ENCODE data around the gene PTPRO.

PTPRO gene

DNA sequence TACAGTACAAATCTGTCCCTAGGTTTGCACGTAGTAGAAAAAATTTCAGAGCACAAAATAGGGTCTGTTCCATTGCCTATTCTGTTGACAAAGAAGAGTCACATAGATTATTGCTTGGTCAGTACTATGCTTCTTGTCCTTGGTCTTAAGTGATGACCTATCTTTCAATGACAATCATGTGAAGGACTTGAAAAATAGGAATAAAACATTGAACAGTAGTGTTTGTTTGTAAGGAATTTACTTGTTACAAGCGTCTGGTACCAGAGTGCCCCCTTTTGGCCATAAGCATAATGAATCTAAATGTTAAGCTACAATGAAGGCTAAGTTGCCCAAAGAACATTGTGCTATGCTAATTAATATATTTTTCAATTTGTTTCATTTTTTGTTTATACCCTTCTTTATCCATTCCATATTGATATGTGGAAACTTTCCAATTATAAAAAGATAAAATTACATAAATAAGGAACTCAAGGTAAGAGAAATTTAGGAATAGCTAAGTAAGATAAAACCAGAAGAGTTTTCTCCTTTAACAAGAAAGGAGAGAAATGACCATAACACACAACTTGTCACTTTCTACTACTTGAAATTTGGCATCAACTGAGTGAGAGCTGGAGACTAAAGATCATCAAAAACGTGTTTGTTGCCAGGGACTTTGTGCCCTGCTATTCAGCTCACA lies 262.2 kb downstream of the PTPRO start:
- in situ Hi-C loops (cut with HindIII; ENCODE audit: low sequenced_read_pairs), result no loop called here
- peak; percentile 54 for DNase-seq (ENCODE audit: low read depth)
- TF ChIP-seq, protein P1, sequence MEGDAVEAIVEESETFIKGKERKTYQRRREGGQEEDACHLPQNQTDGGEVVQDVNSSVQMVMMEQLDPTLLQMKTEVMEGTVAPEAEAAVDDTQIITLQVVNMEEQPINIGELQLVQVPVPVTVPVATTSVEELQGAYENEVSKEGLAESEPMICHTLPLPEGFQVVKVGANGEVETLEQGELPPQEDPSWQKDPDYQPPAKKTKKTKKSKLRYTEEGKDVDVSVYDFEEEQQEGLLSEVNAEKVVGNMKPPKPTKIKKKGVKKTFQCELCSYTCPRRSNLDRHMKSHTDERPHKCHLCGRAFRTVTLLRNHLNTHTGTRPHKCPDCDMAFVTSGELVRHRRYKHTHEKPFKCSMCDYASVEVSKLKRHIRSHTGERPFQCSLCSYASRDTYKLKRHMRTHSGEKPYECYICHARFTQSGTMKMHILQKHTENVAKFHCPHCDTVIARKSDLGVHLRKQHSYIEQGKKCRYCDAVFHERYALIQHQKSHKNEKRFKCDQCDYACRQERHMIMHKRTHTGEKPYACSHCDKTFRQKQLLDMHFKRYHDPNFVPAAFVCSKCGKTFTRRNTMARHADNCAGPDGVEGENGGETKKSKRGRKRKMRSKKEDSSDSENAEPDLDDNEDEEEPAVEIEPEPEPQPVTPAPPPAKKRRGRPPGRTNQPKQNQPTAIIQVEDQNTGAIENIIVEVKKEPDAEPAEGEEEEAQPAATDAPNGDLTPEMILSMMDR (IDR thresholded peaks at IDR 0.05; ENCODE audit: low read depth, low read length, missing control alignments), result peak; percentile 61
- no peak overlapping the region for H3K4me3 ChIP-seq (ENCODE audit: low read depth, low read length)

DNA sequence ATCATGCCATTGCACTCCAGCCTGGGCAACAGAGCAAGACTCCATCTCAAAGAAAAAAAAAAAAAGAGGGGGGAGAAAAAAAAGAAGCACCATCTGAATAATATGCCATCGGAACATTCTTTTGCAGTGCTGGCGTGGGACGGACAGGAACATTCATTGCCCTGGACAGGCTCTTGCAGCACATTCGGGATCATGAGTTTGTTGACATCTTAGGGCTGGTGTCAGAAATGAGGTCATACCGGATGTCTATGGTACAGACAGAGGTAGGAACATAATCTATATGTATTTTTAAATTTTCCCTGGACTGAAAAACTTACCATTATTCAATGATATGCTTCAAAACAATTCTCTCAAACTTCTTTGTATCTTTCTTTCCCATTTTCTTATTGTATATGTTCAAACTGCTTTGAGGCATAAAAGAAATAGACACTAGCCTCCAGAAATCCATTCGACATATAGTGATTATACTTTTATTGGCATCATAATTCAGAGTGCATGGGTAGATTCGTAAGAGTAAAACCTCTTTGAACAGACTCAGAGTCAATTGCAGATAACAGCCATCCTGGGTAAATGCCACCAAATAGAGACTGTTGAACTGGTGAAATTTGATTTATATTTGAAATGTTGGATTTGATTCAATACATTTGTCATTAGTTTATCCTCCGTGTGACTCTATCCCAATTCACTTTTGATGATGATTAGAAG lies 267.2 kb downstream of the PTPRO start:
- TF ChIP-seq, protein P1 (IDR thresholded peaks at IDR 0.05; ENCODE audit: low read depth, low read length, missing control alignments), result no peak
- in situ Hi-C loops (cut with HindIII; ENCODE audit: low sequenced_read_pairs), result no loop called here
- DNase-seq (ENCODE audit: low read depth), result no peak
- H3K4me3 ChIP-seq (ENCODE audit: low read depth, low read length), result no peak overlapping the region

DNA sequence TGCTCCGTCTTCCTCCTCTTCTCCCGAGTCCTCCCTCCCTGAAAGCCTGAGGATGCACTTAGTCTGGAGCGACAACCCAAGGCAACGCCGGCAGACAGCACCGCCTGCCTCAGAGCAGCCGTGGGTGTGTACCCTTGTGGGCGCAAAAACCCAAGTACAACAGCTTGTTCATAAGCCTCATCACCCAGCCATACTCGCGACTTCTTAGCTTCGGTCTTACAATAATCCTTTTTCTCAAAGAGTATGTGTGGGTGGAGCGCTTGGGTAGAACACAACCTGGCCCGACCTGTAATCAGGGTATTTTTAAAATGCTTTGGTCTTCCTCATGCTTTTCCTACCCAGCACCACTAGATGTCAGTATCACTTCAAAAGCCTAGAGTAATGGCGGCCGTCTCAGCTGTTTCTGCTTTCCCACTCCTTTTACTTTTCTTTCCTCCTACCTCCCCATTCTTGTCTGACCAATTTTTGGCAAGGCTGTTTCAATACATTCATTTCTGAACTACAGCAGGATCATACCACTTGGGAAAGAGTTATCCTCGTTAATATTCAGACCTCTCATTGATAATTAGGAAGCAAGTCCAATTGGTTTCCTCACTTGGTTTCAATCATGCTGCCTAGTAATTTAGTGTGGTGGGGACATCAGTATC lies 268.0 kb downstream of the PTPRO start:
- TF ChIP-seq, protein P1 (IDR thresholded peaks at IDR 0.05; ENCODE audit: low read depth, low read length, missing control alignments), result peak; percentile 88
- H3K4me3 ChIP-seq (ENCODE audit: low read depth, low read length), result peak overlapping the region; percentile 19
- in situ Hi-C loops (cut with HindIII; ENCODE audit: low sequenced_read_pairs), result no loop called here
- peak; percentile 55 for DNase-seq (ENCODE audit: low read depth)

DNA sequence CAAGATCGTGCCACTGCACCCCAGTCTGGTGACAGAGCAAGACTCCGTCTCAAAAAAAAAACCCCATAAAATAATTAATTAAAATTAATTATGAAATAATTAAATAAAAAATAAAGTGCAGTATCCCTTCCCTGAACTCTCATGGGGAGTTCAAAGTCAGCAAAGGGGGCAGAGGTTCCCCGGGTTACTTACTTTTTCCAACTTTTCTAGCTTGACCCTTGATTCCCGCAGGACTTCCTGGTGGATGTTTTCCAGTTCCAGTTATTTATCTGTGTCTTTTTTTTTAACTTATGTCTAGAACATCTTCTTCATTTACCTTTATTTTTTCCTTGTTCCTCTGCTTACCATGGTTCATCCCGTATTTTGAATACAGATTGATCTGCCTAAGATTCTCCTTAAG lies 269.5 kb downstream of the PTPRO start:
- TF ChIP-seq, protein P1 (IDR thresholded peaks at IDR 0.05; ENCODE audit: low read depth, low read length, missing control alignments), result no peak
- no peak for DNase-seq (ENCODE audit: low read depth)
- in situ Hi-C loops (cut with HindIII; ENCODE audit: low sequenced_read_pairs), result no loop called here

DNA sequence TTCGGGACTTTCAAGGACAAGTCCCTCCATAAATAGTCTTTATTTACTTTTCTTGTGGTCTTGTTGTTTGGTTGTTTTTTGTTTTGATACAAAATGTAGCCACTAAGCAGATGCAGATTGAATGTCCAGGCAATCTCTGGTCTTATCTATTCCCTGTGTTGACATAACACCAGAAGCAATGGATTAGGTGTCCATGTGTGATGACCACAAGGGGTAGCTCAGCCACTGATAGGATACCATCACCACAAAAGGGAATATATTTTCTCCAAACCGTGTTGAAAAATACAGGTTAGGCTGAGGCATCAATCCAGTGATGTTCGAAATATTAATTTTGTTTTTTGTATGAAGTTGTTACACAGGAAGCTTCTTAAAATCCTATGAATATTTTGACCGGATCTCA lies 270.6 kb downstream of the PTPRO start:
- no peak for DNase-seq (ENCODE audit: low read depth)
- TF ChIP-seq, protein P1 (IDR thresholded peaks at IDR 0.05; ENCODE audit: low read depth, low read length, missing control alignments), result peak; percentile 44
- H3K4me3 ChIP-seq (ENCODE audit: low read depth, low read length), result no peak overlapping the region
- in situ Hi-C loops (cut with HindIII; ENCODE audit: low sequenced_read_pairs), result no loop called here

More for the DNA sequence above, 269.5 kb downstream of the PTPRO start:
- H3K4me3 ChIP-seq (ENCODE audit: low read depth, low read length), result no peak overlapping the region

DNA sequence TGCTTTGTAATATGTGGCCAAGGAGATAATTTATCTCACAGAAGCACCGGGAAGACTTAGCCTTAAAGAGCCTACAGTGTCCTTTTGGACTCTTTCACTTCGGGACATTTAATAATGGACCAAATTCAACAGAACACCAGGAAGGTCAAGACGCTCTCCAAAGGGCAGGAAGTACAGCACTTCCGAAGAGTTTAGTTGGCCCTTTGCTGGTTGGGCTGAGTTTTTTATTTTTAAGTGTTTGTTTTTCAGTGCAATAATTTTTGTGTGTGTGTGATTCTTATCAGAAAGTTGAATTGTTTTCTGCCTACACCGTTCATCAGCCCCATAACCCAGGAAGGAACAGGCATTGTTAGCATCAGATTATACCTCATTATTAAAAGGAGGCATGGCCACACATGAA lies 273.9 kb downstream of the PTPRO start:
- TF ChIP-seq, protein P1 (IDR thresholded peaks at IDR 0.05; ENCODE audit: low read depth, low read length, missing control alignments), result no peak
- in situ Hi-C loops (cut with HindIII; ENCODE audit: low sequenced_read_pairs), result no loop called here
- DNase-seq (ENCODE audit: low read depth), result no peak
- H3K4me3 ChIP-seq (ENCODE audit: low read depth, low read length), result no peak overlapping the region
